Measurements from ENCODE around the gene LIMCH1.

The LIMCH1 gene

GRCh38 chr4:41678086-41678816, 140.3 kb downstream of the LIMCH1 start:
- no peak for TF ChIP-seq CTCF (conservative IDR thresholded peaks at IDR 0.05; ENCODE audit: low read depth, low read length)

GRCh38 chr4:41678951-41679350, 141.0 kb downstream of the LIMCH1 start:
- no peak overlapping the region for H3K4me3 ChIP-seq (ENCODE audit: low read depth, low read length)
- DNase-seq (ENCODE audit: low read depth): no peak
- TF ChIP-seq CTCF (conservative IDR thresholded peaks at IDR 0.05; ENCODE audit: low read depth, low read length): no peak

More at GRCh38 chr4:41678086-41678816, 140.3 kb downstream of the LIMCH1 start:
- peak; percentile 43 for DNase-seq (ENCODE audit: low read depth)
- no peak overlapping the region for H3K4me3 ChIP-seq (ENCODE audit: low read depth, low read length)

GRCh38 chr4:41679991-41680390, 142.0 kb downstream of the LIMCH1 start:
- H3K4me3 ChIP-seq (ENCODE audit: low read depth, low read length): no peak overlapping the region
- no peak for TF ChIP-seq CTCF (conservative IDR thresholded peaks at IDR 0.05; ENCODE audit: low read depth, low read length)
- DNase-seq (ENCODE audit: low read depth): no peak

GRCh38 chr4:41681054-41681453, 143.1 kb downstream of the LIMCH1 start:
- no peak overlapping the region for H3K4me3 ChIP-seq (ENCODE audit: low read depth, low read length)
- no peak for DNase-seq (ENCODE audit: low read depth)
- no peak for TF ChIP-seq CTCF (conservative IDR thresholded peaks at IDR 0.05; ENCODE audit: low read depth, low read length)

GRCh38 chr4:41683326-41683725, 145.4 kb downstream of the LIMCH1 start:
- TF ChIP-seq CTCF (conservative IDR thresholded peaks at IDR 0.05; ENCODE audit: low read depth, low read length): no peak
- peak; percentile 31 for DNase-seq (ENCODE audit: low read depth)
- H3K4me3 ChIP-seq (ENCODE audit: low read depth, low read length): no peak overlapping the region

- no peak for TF ChIP-seq CTCF (conservative IDR thresholded peaks at IDR 0.05; ENCODE audit: low read depth, low read length)
- H3K4me3 ChIP-seq (ENCODE audit: low read depth, low read length): no peak overlapping the region
- DNase-seq (ENCODE audit: low read depth): no peak
Measured at GRCh38 chr4:41686893-41687292, 148.9 kb downstream of the LIMCH1 start.

GRCh38 chr4:41687971-41688370, 150.0 kb downstream of the LIMCH1 start:
- no peak for DNase-seq (ENCODE audit: low read depth)
- H3K4me3 ChIP-seq (ENCODE audit: low read depth, low read length): no peak overlapping the region
- TF ChIP-seq CTCF (conservative IDR thresholded peaks at IDR 0.05; ENCODE audit: low read depth, low read length): no peak
